Activated naive CD4-positive, alpha-beta T cell treated with Interleukin-2 at 50 U/mL for 16 hours (primary cell): Measurements from ENCODE around the gene EIF4E.
"Not testable (repeated sequence)": the region's sequence is repeated elsewhere in the genome, so short reads cannot be mapped to it uniquely, and the experiment has no call there.

Experiments used
- DNase-seq: peaks from one replicate; pipeline ENCODE4 v3.0.0-alpha.2; 2020

The EIF4E gene

DNA sequence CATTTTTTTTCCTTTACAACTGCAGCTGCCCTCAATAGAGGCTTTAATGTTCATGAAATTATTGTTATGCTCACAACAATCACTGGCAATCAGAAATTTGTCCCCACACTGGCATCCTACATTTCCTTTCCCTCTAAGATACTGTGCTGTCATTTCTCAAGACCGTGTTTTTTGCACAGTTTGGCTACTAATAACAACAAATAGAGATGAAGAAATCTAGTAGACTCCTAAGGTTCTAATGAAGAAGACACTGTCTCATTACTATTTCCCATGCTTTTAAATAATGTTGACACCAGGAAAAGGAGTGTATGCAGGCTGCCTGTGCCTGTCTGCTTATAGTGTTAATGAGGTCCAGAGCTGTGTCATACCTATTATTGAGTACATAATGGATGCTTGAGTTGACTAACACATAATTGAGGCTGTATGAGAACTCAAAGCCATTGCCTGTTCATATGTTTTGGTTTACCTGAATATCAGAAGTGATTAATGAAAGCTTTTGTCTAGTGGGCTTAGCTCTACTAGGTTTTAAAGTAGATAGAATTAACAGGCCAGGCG, 1.5 kb upstream of the EIF4E start:
- DNase-seq = no peak

DNA sequence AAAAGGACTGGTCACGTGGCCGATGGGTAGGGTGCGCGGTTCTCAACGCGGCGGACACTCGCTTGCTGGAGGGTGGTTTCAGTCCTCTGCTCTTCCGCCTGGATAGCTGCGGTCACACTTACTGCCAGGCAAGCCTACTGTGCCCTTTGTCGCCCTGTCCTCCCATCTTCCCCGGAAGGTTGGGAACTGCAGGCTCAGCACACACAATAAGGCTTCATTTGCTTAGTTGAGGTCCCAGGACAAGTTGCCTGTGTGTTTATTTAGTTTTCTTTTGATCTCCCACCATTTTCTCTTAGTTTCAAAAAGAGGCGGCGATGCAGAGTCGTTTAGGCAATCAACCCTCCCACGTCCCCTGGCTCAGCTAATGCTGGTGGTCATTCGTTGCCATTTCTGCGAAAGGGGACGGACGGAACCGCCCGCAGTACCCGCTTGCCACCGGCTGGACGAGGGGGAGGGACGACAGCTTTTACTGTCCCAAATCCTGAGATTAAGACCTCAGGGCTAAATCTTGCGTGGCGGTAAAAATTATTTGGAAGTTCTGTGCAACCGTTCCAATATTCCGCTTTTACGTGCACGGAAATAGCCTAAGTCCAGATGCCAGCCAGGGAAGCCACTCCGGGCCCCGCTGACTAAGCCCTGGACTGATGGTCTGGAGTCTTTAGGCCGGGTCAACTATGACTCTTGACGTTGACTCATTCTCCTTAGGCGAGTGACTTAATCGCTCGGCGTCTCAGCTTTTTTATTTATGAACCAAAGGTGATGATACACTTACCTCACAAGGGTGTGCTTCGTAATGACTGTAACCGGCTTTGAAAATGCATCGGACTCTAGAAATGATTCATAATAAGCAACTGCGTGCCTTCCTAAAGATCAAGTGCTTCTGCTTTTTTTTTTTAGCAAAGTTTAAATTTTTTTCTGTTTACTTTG, 671 bp upstream of the EIF4E start:
- peak; percentile 61 for DNase-seq

DNA sequence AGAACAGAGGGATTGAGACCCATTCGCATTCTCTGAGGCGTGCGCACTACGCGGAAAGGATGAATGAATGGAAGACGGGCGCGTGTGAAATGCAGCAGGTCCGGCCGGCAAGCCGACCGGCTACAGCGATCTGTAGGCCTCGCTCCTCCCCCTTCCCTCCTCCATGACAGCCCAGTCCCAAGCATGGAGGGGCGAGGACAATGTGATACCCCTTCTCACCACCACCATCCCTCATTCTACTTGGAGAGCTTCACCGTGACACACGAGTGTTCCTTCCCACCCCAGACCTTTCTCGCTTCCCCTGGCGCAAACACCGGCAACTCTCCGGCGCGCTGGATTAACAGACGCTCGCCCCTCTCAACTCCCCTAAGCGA, 815 bp downstream of the EIF4E start:
- DNase-seq = peak; percentile 76

DNA sequence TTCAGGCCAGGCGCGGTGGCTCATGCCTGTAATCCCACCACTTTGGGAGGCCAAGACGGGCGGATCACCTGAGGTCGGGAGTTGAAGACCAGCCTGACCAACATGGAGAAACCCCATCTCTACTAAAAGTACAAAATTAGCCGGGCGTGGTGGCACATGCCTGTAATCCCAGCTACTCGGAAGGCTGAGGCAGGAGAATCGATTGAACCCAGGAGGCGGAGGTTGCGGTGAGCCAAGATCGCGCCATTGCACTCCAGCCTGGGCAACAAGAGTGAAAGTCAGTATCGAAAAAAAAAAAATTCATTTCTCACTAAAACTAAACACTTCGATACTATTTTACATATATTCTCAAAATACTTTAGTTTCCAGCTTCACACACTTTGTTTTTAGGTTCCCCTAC, 2.7 kb downstream of the EIF4E start:
- DNase-seq = not testable (repeated sequence)

DNA sequence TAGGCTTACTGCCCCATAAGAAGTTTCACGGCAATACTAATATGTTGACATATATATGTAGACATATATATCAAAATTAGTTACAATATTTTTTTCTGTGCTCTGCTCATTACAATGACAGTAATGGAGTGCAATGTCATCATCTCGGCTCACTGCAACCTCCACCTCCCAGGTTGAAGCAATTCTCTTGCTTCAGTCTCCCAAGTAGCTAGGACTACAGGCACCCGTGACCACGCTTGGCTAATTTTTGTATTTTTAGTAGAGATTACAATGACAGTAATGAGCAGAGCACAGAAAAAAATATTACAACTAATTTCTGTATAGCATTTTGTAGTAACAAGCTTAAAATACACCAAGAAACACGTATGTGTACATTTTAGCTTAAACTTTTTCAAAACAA, 7.6 kb downstream of the EIF4E start:
- DNase-seq = no peak

DNA sequence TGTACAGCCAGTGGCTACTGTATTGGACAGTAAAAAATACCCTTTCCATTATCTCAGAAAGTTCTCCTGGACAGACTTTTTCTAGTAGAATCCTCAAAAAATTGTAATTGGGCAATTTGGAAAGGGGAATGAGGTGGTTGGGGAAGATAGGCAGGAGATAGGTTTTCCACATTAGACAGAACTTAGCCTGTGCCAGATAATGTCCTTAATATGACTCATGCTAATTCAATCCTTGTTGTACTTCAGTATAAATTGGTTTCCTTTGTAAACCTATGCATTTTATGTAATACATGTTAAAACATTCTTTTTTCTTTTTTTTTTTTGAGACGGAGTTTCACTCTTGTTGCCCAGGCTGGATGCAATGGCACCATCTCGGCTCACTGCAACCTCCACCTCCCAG, 8.9 kb downstream of the EIF4E start:
- DNase-seq = no peak

DNA sequence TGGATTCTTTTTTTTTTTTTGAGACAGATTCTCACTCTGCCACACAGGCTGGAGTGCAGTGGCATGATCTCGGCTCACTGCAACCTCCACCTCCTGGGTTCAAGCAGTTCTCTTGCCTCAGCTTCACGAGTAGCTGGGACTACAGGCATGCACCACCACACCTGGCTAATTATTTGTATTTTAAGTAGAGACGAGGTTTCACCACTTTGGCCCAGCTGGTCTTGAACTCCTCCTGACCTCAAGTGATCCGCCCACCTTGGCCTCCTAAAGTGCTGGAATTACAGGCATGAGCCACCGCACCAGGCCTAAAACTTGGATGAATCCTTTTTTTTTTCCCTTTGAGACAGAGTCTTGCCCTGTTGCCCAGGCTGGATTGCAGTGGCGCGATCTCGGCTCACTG, 18.2 kb downstream of the EIF4E start:
- not testable (repeated sequence) for DNase-seq

DNA sequence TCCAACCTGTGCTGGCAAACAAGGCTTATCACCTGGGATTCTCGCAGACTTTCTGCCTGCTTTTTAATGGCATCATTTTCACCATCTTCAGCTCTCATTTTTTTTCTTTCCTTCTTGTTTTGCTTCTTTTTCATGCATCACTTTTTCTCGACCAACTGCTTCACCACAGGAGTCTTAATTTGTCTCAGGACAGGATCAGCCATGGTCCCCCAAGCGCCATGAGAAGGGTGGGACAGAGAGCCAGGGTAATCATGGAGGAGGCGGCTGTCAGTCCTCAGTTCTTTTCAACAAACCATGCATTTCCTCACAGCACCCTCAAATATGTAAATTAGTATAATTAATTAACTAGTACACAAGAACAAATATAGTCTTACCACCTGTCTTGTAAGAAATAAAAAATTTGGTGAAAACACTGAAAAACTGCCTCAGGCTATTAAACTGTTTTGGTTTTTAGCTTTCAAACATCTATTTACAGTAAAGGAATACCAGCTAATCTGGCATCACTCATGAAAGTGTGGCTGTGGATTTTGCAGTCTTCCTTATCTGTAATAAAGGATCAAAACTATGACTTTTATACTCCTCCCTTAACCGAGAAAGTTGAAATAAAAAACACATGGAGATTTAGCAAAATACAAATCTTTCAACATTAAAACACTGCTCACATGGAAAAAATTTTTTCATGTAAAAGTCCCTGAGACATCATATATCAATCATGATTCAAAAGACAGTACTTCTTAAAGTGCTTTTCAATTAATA, 19.1 kb downstream of the EIF4E start:
- DNase-seq = no peak

DNA sequence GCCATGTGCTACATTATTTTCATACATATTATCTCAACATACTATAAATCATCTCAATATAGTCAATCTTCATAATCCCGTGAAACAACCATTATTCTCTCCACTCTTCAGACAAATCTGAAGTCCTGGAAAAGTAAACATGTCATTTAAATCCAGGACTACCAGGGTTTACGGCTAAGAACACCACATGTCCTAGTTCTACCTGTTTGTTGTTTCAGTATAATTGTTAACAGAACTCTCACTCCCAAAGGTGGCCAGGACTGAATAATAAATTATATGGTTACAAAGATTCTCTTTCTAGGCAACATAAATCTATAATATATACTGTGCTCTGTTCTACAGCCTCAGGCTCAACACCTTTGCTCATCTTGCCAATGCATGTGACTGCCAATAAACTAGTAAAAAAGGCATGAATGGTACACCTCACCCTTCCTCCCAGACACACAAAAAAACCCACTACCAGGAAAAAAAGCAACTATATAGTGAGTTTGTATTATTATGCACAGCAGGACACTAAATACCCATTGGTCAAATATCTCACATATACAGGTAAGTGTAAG, 20.1 kb downstream of the EIF4E start:
- DNase-seq = no peak

DNA sequence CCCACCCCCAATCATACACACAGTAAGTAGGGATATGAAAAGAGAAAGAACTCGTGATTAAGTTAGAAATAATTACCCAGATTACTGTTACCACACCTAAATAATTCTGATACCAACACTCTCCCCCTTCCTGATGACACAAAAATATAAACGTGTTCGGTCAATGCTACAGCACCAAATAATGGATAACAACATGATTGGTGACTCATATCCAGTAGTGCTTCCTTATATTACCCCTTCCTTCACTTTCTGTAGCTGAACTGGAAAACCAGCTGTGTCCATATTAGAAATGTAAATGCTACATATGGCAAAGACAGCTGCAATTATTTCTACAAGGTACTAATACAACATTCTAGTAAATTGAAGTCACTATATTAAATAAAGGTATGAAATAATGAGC, 20.8 kb downstream of the EIF4E start:
- DNase-seq = no peak

DNA sequence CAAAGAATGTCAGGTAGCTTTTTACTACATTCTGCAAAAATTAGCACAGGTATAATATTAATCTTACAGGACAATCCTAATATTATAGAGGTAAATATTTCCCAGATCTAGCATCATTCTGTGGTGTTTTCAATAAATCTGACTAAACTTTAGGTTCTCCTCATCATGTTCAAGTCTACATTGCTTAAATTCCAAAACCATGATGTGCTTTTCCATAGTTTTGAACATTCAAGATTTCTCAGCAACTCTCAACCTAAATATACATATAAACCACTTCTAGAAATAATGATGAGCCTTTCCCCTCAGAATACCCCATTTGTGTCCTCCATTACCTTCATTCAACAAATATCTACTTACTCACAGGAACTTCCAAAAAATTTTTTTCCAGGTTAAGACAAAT, 23.1 kb downstream of the EIF4E start:
- no peak for DNase-seq

DNA sequence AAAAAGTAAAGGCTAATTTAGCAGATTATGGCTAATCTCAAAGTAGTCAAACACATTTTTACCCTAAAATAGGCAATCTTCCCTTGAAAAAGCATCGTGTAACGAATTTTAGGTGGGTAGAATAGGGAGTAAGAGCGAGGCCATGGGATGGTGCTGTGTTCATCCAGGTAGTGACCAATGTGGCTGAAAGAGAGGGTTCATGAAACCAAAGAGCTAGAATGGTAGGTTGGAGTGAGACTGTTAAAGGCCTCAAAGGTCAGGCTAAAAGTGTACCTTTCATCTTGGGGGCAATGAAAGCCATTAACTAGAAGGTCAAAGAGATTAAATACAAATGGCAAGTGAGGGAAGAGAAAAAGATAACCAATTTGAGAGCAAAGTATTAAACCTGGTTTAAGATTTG, 23.6 kb downstream of the EIF4E start:
- no peak for DNase-seq

DNA sequence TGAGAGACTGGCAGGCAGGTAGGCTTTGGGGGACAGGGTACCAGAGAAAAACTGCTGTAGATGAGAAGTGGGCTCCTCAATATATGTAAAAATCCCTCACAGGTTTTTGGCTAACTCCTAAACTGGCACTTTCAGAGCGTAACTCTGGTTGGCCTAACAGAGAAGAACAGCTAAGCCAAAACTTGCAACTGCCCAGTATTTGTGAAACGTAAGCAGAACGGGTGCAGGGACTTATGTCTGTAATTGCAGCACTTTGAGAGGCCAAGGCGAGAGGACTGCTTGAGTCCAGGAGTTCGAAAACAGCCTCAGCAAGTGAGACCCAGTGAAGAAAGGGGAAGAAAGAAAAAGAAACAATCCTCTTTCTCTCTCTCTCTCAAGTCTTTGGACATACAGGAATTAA, 25.0 kb downstream of the EIF4E start:
- no peak for DNase-seq

DNA sequence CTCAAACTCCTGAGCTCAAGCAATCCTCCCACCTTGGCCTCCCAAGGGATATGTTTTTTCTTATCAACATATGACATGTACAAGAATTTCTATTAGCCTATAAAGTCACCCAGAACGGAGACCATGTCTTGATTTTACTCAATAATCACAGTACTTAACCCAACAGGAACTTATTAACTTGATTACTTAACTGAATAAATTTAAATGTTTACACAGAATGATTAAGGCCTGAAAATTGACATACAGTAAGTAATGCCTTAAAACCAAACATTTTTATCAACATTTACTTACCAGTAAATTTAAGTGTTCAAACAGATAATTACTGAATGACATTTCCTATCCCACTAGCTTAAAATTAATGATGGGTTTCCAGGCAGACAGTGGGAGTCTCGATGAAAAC, 25.4 kb downstream of the EIF4E start:
- DNase-seq = no peak

DNA sequence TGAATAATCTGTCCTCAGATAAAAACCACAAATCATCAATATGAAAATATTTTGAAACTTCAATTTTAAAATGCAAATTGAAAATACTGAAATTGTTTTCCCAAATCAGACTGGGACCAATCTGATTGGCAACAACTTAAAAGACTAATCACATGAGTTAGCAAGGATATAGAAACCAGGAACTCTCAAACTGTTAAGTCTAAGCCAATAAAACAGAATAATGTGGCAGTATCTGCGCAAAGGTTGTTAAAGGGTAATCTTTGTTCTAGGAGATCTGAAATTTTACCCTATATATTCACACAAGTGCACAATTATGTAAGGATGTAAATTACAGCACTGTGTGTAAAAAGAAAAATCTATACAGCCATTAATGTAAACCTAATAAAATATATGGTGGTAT, 29.7 kb downstream of the EIF4E start:
- DNase-seq = no peak

DNA sequence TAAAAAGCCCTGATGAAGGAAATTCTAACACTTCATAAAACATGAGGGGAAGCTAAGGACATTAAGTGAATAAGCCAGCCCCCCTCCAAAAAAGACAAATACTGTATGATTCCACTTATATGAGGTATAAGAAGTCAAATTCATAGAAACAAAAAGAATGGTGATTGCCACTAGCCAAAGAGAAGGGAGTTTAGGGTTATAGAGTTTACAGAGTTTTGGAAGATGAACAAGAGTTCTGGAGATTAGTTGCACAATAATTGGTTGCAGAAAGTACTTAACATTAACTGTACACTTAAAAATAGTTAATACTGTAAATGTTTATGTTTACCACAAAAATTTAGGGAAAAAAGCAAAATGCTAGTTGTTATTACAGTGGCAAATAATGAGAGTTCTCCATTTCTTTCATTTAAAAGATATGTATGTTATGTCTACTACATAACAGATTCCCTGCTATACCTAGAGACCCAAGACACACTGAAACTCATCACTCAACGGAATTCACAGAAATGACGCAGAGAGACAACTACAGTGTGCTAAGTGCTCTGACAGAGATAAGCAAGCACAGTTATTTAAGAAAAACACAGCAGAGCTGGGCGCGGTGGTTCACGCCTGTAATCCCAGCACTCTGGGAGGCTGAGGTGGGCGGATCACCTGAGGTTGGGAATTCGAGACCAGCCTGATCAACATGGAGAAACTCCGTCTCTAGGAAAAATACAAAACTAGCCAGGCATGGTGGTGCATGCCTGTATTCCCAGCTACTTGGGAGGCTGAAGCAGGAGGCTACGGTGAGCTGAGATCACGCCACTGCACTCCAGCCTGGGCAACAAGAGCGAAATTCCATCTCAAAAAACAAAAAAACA, 37.2 kb downstream of the EIF4E start:
- no peak for DNase-seq

DNA sequence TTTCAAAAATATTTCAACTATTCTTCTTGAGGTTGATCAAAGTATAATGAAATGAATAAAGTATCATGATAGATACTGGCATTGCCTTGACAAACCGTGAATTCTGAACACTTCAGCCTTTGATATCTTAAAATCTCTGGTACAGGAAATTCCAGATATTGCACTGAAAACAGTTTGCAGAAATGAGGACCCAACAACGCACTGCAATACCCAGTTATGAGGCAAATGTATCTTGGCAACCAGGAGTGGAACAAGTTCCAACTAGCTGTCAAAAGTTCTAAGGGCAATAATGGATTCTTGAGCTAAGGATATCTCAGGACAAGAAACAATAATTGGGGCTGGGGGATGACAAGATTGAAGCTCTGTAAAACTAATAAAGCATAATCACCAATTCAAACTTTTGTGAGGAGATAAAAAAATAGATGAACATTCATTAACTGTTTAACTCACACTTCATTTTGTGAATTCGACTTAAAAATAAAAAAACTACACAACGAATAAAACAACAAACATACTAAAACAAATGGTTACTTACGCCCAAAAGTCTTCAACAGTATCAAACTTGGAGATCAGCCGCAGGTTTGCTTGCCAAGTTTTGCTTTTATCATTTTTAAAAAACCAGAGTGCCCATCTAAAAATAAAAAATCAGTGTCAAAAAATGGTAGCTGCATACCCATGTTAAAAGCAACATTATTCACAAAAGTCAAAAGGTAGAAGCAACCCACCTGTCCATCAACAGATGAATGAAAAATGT, 38.1 kb downstream of the EIF4E start:
- DNase-seq = no peak

DNA sequence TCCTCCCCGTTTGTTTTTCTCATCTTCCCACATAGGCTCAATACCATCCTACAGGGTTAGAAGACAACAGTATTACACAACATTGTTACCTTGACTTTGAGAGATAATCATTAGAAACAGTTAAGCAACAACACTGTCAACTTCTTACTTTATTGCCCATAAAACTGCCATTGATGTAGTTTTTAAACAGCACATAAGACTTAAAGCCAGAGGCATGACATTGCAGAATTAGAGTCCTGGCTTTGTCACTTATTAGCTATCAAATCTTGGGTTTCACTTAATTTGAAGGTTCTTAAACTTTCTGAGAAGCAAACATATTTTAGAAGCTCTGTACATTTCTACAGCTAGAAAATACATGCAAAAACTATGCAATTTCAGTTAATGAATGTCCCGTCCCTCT, 41.8 kb downstream of the EIF4E start:
- DNase-seq = no peak

DNA sequence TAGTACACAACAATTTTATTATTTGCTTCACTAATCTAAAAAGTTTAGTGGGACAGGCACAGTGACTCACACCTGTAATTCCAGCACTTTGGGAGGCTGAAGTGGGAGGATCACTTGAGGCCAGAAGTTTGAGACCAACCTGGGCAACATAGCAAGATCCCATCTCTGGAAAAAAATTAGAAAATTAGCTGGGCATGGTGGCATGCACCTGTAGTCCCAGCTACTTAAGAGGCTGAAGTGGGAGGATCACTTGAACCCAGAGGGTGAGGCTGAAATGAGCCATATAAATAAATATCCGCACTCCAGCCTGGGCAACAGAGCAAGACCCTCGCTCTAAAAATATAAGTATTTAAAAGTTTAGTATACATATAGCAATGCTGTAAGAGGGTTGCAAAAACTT, 42.6 kb downstream of the EIF4E start:
- DNase-seq = not testable (repeated sequence)

DNA sequence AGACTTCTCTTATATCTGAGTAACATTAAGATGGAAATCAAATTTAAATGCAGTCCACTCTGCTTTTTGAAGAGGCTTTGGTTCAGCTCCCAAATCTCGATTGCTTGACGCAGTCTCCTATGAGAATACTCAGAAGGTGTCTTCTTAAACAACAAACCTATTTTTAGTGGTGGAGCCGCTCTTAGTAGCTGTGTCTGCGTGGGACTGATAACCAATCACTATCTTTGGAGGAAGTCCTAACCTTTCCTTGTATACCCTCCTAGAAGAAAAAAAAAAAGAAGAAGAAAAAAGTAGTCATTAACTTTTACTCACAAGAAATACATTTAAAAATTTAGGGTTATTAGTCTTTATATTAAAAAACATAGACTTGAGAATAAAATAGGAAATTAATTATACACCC, 48.0 kb downstream of the EIF4E start:
- DNase-seq = not testable (repeated sequence)

DNA sequence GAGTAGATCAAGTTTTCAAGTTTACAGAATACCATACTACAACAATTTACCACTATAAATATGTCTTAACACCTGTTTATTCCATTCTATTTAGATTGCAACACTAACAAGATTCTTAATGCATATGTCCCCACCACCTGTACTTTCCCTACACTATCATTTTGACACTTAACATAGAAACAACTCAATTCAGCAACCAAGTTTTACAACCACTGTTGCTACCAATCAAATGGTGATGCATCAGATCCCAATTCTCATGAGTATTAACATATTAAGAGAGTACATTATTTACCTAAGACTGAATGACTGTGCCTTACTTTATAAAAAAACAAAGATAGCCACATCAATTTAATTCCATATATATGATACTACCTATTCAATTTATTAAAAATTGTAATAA, 49.4 kb downstream of the EIF4E start:
- no peak for DNase-seq

DNA sequence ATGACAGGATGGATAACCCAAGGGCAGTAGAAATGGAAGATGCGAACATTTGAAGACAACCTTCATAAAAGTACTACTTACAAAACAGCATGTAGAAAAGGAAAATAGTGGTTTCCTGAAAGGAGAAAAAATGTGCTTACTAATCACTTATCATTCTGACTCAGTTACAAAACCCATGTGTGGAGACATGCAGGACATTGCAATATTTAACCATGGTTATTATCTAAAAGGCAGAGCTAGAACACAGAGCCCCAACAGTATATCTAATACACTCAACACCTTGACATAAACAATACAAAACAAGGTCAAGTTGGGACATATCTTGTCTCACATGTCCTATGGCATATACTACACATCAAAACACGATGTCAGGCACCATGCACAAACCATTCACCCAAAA, 55.9 kb downstream of the EIF4E start:
- no peak for DNase-seq
